ENCODE results near the gene ARHGEF4.

Gene ARHGEF4

GRCh38 chr2:131041402-131042147 is 204.9 kb downstream of the ARHGEF4 start:
- DNase-seq: no peak

- no peak for DNase-seq
These were observed 205.5 kb downstream of the ARHGEF4 start for GRCh38 chr2:131042148-131042775.

GRCh38 chr2:131043199-131044074 is 206.7 kb downstream of the ARHGEF4 start:
- DNase-seq: no peak

- DNase-seq: no peak
These were observed 207.5 kb downstream of the ARHGEF4 start for GRCh38 chr2:131044075-131044756.

GRCh38 chr2:131044757-131045150 is 208.0 kb downstream of the ARHGEF4 start:
- DNase-seq: no peak

- no peak for DNase-seq
These were observed 208.7 kb downstream of the ARHGEF4 start for GRCh38 chr2:131045286-131046027.

GRCh38 chr2:131046028-131046917 is 209.6 kb downstream of the ARHGEF4 start:
- DNase-seq: no peak

GRCh38 chr2:131046918-131047652 is 210.4 kb downstream of the ARHGEF4 start:
- DNase-seq: no peak

GRCh38 chr2:131047920-131048560 is 211.3 kb downstream of the ARHGEF4 start:
- no peak for DNase-seq

- DNase-seq: no peak
These were observed 211.9 kb downstream of the ARHGEF4 start for GRCh38 chr2:131048641-131049040.

GRCh38 chr2:131049150-131049718 is 212.5 kb downstream of the ARHGEF4 start:
- no peak for DNase-seq

GRCh38 chr2:131050896-131051295 is 214.2 kb downstream of the ARHGEF4 start:
- no peak for DNase-seq

- no peak for DNase-seq
These were observed 216.1 kb downstream of the ARHGEF4 start for GRCh38 chr2:131052741-131053263.

- DNase-seq: no peak
These were observed 217.8 kb downstream of the ARHGEF4 start for GRCh38 chr2:131054488-131054887.

GRCh38 chr2:131055169-131056065 is 218.7 kb downstream of the ARHGEF4 start:
- no peak for DNase-seq

GRCh38 chr2:131056204-131056931 is 219.7 kb downstream of the ARHGEF4 start:
- DNase-seq: no peak

- DNase-seq: no peak
These were observed 220.2 kb downstream of the ARHGEF4 start for GRCh38 chr2:131056932-131057287.

Measured in activated CD4-positive, alpha-beta T cell treated with anti-CD3 and anti-CD28 coated beads for 1 hour (primary cell).